Measurements from ENCODE around the gene ZNF239. TPM values are rescaled to one million over a fixed set of nuclear protein-coding genes. Genes with fewer than 3 reads are reported as not detected.
"Not testable (repeated sequence)": the region's sequence is repeated elsewhere in the genome, so short reads cannot be mapped to it uniquely, and the experiment has no call there.

The ZNF239 gene
- total RNA-seq, 2 experiments from 2014 or later: 2.4 to 2.7 TPM

DNA sequence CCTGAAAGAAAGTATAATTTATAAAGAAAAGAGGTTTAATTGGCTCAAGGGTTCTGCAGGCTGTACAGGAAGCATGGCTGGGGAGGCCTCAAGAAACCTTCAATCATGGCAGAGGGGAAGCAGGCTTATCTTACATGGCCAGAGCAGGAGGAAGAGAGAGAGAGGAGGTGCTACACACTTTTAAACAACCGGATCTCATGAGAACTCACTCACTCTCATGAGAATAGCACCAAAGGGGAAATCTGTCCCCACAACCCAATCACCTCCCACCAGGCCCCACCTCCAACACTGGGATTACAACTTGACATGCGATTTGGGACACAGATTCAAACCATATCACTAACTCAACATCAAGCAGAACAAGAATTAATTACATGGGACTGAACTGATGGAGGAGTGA, 24.9 kb upstream of the ZNF239 start:
- Mint-ChIP-seq H3K27me3 (no peaks in the 10 kb centered on the region), H3K4me1 (peaks cover 26% of the 10 kb centered on the region), H3K4me3 (no peak overlapping the region), H3K9me3 (ENCODE audit: low read depth) (no peaks in the 10 kb centered on the region), H3K36me3 (ENCODE audit: low read depth) (no peaks in the 10 kb centered on the region), H3K27ac (no peak overlapping the region)
- POLR2A ChIA-PET: no interaction called here
- DNase-seq (no peak), ATAC-seq (no peak)
- intact Hi-C loops (cut with DNase I, micrococcal nuclease): loop anchor here (5.0 to 10.0 kb wide), 3 partner anchors 195 to 462 kb away; partner anchors contain the start of genes CSGALNACT2 (in 1 of the 2) and HNRNPF (in 1 of the 2)
- CTCF ChIA-PET: interaction anchor here (0.6 kb wide), 1 partner anchor 331 kb away, joined by 3 read pairs; no protein-coding TSS in a partner anchor

DNA sequence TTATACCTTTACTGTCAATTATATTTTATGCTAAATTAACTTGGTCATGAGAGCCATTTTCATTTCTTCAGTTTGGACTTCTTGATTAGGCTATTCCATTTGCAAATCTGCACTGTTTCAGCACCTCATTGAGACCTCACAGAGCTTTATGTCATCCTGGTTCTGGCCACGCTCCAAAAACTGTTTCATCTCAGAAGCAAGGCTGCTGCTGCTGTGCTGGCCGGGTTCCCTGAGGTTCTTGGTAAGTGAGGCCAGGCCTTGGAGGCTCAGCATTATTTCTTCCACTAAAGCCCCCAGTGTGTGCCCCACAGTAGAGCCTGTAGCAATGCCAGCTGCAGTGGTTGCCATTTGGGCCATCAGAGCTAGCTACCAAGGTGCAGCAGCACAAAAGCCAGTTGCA, 24.0 kb upstream of the ZNF239 start:
- no peak overlapping the region for H3K4me3 Mint-ChIP-seq
- DNase-seq (no peak), ATAC-seq (no peak)
- peaks cover 5% of the 10 kb centered on the region for H3K27me3 Mint-ChIP-seq
- no peaks in the 10 kb centered on the region for H3K9me3 Mint-ChIP-seq (ENCODE audit: low read depth)
- intact Hi-C loops (cut with DNase I, micrococcal nuclease): loop anchor here (5.0 to 10.0 kb wide), 3 partner anchors 194 to 461 kb away; partner anchors contain the start of genes CSGALNACT2 (in 1 of the 2) and HNRNPF (in 1 of the 2)
- CTCF ChIA-PET: interaction anchor here (0.5 kb wide), 1 partner anchor 665 kb away, joined by 4 read pairs; no protein-coding TSS in a partner anchor
- POLR2A ChIA-PET: no interaction called here
- H3K36me3 Mint-ChIP-seq (ENCODE audit: low read depth): no peaks in the 10 kb centered on the region
- H3K27ac Mint-ChIP-seq: no peak overlapping the region
- H3K4me1 Mint-ChIP-seq: peaks cover 26% of the 10 kb centered on the region

- POLR2A ChIA-PET: no interaction called here
- H3K9me3 Mint-ChIP-seq (ENCODE audit: low read depth): no peaks in the 10 kb centered on the region
- H3K36me3 Mint-ChIP-seq (ENCODE audit: low read depth): no peaks in the 10 kb centered on the region
- H3K27me3 Mint-ChIP-seq: peaks cover 5% of the 10 kb centered on the region
- H3K27ac Mint-ChIP-seq: no peak overlapping the region
- DNase-seq: no peak
- CTCF ChIA-PET: interaction anchor here (1.1 kb wide), 1 partner anchor 16 kb away, joined by 3 read pairs; no protein-coding TSS in a partner anchor
- no peak for ATAC-seq
- intact Hi-C loops (cut with DNase I, micrococcal nuclease): loop anchor here (1.0 to 10.0 kb wide), 4 partner anchors 10 to 459 kb away; partner anchors contain the start of genes CSGALNACT2 (in 1 of the 2), HNRNPF (in 1 of the 2) and ZNF485 (in 1 of the 2)
- H3K4me3 Mint-ChIP-seq: no peak overlapping the region
- H3K4me1 Mint-ChIP-seq: peaks cover 26% of the 10 kb centered on the region
Observed at GRCh38 chr10:43596546-43596945, 22.1 kb upstream of the ZNF239 start.

DNA sequence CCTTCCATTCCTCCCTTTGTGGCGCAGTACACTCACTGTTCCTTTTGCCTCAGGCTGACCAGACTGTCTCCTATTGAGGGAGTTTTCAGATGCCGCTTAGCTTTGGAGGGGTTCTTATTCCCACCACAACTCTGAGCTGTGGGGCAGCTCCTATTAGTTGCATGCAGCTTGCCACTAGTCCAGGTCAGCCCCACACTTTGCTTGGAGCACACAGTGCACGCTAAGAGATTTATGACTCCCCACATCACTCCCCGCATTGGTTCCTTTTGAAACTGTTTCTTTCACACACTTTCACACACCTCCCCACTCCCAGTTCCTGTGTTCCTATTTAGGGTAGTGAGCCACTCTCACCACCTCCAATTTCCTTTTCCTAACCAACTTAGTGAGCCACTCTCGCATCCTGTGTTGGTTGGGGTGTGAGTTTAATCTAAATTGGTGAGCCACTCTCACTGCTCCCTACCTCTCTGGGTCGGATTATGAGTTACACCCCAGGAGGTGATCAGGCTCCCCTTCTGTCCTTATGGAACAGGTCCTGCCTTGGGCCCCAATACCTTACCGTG, 21.4 kb upstream of the ZNF239 start:
- Mint-ChIP-seq H3K4me1 (peaks cover 26% of the 10 kb centered on the region), H3K4me3 (peak overlapping the region; percentile 42), H3K27me3 (peaks cover 5% of the 10 kb centered on the region), H3K36me3 (ENCODE audit: low read depth) (no peaks in the 10 kb centered on the region), H3K9me3 (ENCODE audit: low read depth) (peaks cover 3% of the 10 kb centered on the region), H3K27ac (peak overlapping the region; percentile 76)
- CTCF ChIA-PET: interaction anchor here (1.1 to 1.6 kb wide), 2 partner anchors 11 to 17 kb away, joined by 3 to 7 read pairs; partner anchors contain the start of gene ZNF485
- DNase-seq (peak; percentile 62), ATAC-seq (peak; percentile 84)
- intact Hi-C loops (cut with DNase I, micrococcal nuclease): loop anchor here (1.0 to 10.0 kb wide), 5 partner anchors 10 to 459 kb away; partner anchors contain the start of genes CSGALNACT2 (in 1 of the 2), HNRNPF (in 1 of the 2), ZNF239 (in 1 of the 2) and ZNF485 (in 1 of the 2)
- POLR2A ChIA-PET: interaction anchor here (0.6 to 1.1 kb wide), 2 partner anchors 23 to 54 kb away, joined by 3 to 4 read pairs; no protein-coding TSS in a partner anchor

DNA sequence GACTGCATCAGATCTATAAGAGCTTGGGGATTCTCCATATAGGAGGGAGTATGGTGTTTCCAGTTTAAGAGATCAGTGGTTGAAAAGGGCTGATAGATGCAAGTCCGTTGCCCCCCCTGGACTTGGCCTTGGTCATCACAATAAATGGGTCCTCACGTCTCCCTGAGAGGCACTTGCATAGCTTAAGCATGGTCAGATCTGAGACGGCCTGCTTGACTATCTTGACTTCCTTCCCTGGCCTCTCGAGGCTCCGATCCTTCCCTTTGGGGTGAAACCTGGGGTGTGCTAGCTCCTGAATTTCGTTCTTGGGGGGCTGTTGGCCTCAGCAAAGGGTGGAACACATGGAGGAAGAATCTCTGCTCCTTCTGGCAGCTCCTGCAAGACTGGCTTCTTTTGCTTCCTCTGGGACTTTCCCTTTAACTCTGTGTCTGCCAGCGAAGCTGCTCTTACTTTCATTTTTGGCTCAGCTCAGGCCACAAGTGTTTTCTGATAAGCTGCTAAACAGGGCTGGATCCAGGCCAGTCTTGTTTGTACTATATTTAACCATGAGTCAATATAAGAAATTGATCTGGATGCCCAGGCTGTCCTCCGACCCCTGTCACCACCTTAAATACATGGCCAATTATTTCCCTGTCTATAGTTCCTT, 20.7 kb upstream of the ZNF239 start:
- intact Hi-C loops (cut with DNase I, micrococcal nuclease): loop anchor here (1.0 to 10.0 kb wide), 4 partner anchors 21 to 458 kb away; partner anchors contain the start of genes CSGALNACT2 (in 1 of the 2), HNRNPF (in 1 of the 2) and ZNF239 (in 1 of the 2)
- ATAC-seq (peak; percentile 80), DNase-seq (peak; percentile 69)
- Mint-ChIP-seq H3K4me1 (peaks cover 26% of the 10 kb centered on the region), H3K27ac (peak overlapping the region; percentile 76), H3K27me3 (peaks cover 5% of the 10 kb centered on the region), H3K36me3 (ENCODE audit: low read depth) (no peaks in the 10 kb centered on the region), H3K4me3 (peak overlapping the region; percentile 42), H3K9me3 (ENCODE audit: low read depth) (peaks cover 3% of the 10 kb centered on the region)
- POLR2A ChIA-PET: interaction anchor here (1.1 kb wide), 1 partner anchor 54 kb away, joined by 4 read pairs; no protein-coding TSS in a partner anchor
- CTCF ChIA-PET: interaction anchor here (0.6 to 1.6 kb wide), 3 partner anchors 12 to 138 kb away, joined by 3 to 7 read pairs (median 4); partner anchors contain the start of gene ZNF485

DNA sequence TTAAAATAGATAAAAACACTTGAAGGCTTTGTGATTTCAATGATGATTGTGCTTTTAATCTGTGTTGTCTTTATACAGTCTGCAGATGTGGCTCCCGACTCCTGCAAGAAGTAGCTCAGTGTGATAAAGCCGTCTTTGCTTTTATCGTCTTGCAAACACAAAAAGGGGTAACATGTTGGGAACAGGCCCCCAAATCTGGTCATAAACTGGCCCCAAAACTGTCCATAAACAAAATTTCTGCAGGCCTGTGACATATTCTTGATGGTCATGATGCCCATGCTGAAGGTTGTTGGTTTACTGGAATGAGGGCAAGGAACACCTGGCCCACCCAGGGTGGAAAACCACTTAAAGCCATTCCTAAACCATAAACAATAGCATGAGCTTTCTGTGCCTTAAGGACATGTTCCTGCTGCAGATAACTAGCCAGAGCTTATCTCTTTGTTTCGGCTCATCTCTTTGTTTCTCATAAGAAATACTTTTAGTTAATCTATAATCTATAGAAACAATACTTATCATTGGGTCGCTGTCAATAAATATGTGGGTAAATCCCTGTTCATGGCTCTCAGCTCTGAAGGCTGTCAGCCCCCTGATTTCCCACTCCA, 17.0 kb upstream of the ZNF239 start:
- H3K9me3 Mint-ChIP-seq (ENCODE audit: low read depth): peaks cover 3% of the 10 kb centered on the region
- DNase-seq (no peak), ATAC-seq (no peak)
- no peaks in the 10 kb centered on the region for H3K36me3 Mint-ChIP-seq (ENCODE audit: low read depth)
- ChIA-PET POLR2A (no interaction called here), CTCF (interaction anchor here (1.3 kb wide), 1 partner anchor 23 kb away, joined by 3 read pairs; no protein-coding TSS in a partner anchor)
- no peak overlapping the region for H3K4me3 Mint-ChIP-seq
- no peak overlapping the region for H3K27ac Mint-ChIP-seq
- H3K4me1 Mint-ChIP-seq: peaks cover 21% of the 10 kb centered on the region
- peaks cover 8% of the 10 kb centered on the region for H3K27me3 Mint-ChIP-seq
- intact Hi-C loops (cut with DNase I, micrococcal nuclease): loop anchor here in 1 of 2 experiments (10.0 kb wide), 1 partner anchor 187 kb away; the partner anchor contains the start of gene HNRNPF

DNA sequence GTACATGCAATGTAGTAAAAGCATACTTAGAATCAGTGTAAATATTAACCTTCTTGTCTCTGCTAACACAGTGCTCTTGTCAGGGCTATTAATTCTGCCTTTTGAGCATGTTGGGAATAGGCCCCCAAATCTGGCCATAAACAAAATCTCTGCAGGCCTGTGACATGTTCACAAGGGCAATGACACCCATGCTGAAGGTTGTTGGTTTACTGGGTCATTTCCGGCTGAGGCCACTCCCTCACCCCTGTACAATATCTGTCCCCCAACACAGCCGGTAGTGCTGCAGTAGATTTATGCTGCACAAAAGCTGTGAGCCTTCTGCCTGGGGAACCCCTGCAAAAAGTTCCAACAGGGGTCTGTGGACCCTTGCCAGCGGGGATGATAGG, 12.3 kb upstream of the ZNF239 start:
- CTCF ChIA-PET: interaction anchor here (0.6 kb wide), 1 partner anchor 13 kb away, joined by 3 read pairs; no protein-coding TSS in a partner anchor
- intact Hi-C loops (cut with DNase I, micrococcal nuclease); POLR2A ChIA-PET; ATAC-seq; H3K4me1 Mint-ChIP-seq; H3K36me3 Mint-ChIP-seq (ENCODE audit: low read depth); DNase-seq; H3K27me3 Mint-ChIP-seq; H3K9me3 Mint-ChIP-seq (ENCODE audit: low read depth); H3K27ac Mint-ChIP-seq; H3K4me3 Mint-ChIP-seq: not testable (repeated sequence)

GRCh38 chr10:43585981-43586729, 11.7 kb upstream of the ZNF239 start:
- Mint-ChIP-seq H3K36me3 (ENCODE audit: low read depth) (no peaks in the 10 kb centered on the region), H3K27me3 (peaks cover 3% of the 10 kb centered on the region), H3K4me3 (no peak overlapping the region), H3K9me3 (ENCODE audit: low read depth) (no peaks in the 10 kb centered on the region), H3K4me1 (peaks cover 2% of the 10 kb centered on the region), H3K27ac (no peak overlapping the region)
- ChIA-PET CTCF (interaction anchor here (0.6 to 0.7 kb wide), 3 partner anchors 13 to 223 kb away, joined by 3 read pairs; no protein-coding TSS in a partner anchor), POLR2A (no interaction called here)
- DNase-seq (no peak), ATAC-seq (no peak)
- intact Hi-C loops (cut with DNase I, micrococcal nuclease): no loop called here

- H3K27me3 Mint-ChIP-seq: peaks cover 3% of the 10 kb centered on the region
- no peaks in the 10 kb centered on the region for H3K36me3 Mint-ChIP-seq (ENCODE audit: low read depth)
- DNase-seq (no peak), ATAC-seq (no peak)
- no peak overlapping the region for H3K4me3 Mint-ChIP-seq
- H3K9me3 Mint-ChIP-seq (ENCODE audit: low read depth): no peaks in the 10 kb centered on the region
- peaks cover 2% of the 10 kb centered on the region for H3K4me1 Mint-ChIP-seq
- ChIA-PET CTCF (interaction anchor here (0.6 to 0.7 kb wide), 2 partner anchors 105 to 222 kb away, joined by 3 read pairs; no protein-coding TSS in a partner anchor), POLR2A (no interaction called here)
- no peak overlapping the region for H3K27ac Mint-ChIP-seq
- intact Hi-C loops (cut with DNase I, micrococcal nuclease): no loop called here
Observed at GRCh38 chr10:43585046-43585445, 10.6 kb upstream of the ZNF239 start.

DNA sequence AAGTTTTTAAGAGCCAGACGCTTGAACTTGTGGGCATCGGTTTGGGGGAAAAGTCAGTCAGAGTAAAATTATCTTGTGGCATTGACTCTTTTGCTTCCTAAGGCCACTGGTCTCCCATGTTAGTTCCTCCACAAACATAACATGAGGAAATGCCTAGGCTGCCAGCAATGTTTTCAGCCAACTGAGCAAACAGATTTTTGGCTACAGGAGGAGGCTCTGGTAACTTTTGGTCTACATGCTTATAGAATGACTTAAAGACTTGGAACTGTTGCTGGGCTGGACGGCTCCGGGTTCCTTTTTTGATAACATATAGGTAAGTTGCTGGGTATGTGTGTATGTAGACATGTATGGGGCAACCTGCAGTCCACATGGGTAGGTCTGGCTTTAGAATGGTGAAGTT, 9.6 kb upstream of the ZNF239 start:
- POLR2A ChIA-PET: no interaction called here
- intact Hi-C loops (cut with DNase I, micrococcal nuclease): no loop called here
- no peaks in the 10 kb centered on the region for H3K36me3 Mint-ChIP-seq (ENCODE audit: low read depth)
- peaks cover 3% of the 10 kb centered on the region for H3K27me3 Mint-ChIP-seq
- peaks cover 2% of the 10 kb centered on the region for H3K4me1 Mint-ChIP-seq
- no peak for DNase-seq
- no peak overlapping the region for H3K27ac Mint-ChIP-seq
- CTCF ChIA-PET: no interaction called here
- H3K4me3 Mint-ChIP-seq: no peak overlapping the region
- no peaks in the 10 kb centered on the region for H3K9me3 Mint-ChIP-seq (ENCODE audit: low read depth)
- ATAC-seq: no peak

All from activated CD4-positive, alpha-beta T cell treated with anti-CD3 and anti-CD28 coated beads for 36 hours (primary cell).